ENCODE results near the gene TXNRD3. TPM values are rescaled to one million over a fixed set of nuclear protein-coding genes. Genes with fewer than 3 reads are reported as not detected.

TXNRD3 gene
- total and polyA plus RNA-seq, 10 donors, result 3.7 to 12.9 (median 6.5) TPM

GRCh38 chr3:126649556-126650092, 5.3 kb downstream of the TXNRD3 start:
- Histone ChIP-seq H3K9me3 (no peaks in the 10 kb centered on the region), H3K27me3 (replicated peaks in 1 of 7) (peaks cover 0 to 12% (median 0%) of the 10 kb centered on the region in 7 donors), H3K4me1 (peaks cover 0 to 13% (median 10%) of the 10 kb centered on the region in 6 donors), H3K4me3 (no peak overlapping the region), H3K36me3 (peaks cover 0 to 6% (median 0%) of the 10 kb centered on the region in 6 donors), H3K27ac (no peak overlapping the region)
- DNase-seq, result no peak
- intact Hi-C loops (cut with DNase I; ENCODE audit: low total_unique reads), result loop anchor here (10.0 kb wide), 1 partner anchor 125 kb away; the partner anchor contains the start of gene CHST13
- TF ChIP-seq CTCF (IDR thresholded peaks at IDR 0.05 in 8 of 11, conservative IDR thresholded peaks at IDR 0.05 in 3 of 11), result no peak
- TF ChIP-seq POLR2A (IDR thresholded peaks at IDR 0.05), result no peak
- no peak for TF ChIP-seq POLR2AphosphoS5 (IDR thresholded peaks at IDR 0.05)
- WGBS, 5 donors, result 74 to 88% (median 79%) methylated on average over 2 of the region's 2 CpGs

GRCh38 chr3:126646674-126647073, 8.2 kb downstream of the TXNRD3 start:
- Histone ChIP-seq H3K9me3 (no peaks in the 10 kb centered on the region), H3K4me3 (no peak overlapping the region), H3K36me3 (peaks cover 0 to 33% (median 5%) of the 10 kb centered on the region in 6 donors), H3K4me1 (no peaks in the 10 kb centered on the region), H3K27ac (no peak overlapping the region), H3K27me3 (replicated peaks in 1 of 7) (no peaks in the 10 kb centered on the region)
- intact Hi-C loops (cut with DNase I; ENCODE audit: low total_unique reads), result no loop called here
- 78 to 97% (median 90%) methylated on average over 1 of the region's 1 CpG for WGBS, 5 donors
- TF ChIP-seq CTCF (IDR thresholded peaks at IDR 0.05 in 8 of 11, conservative IDR thresholded peaks at IDR 0.05 in 3 of 11), result no peak
- TF ChIP-seq POLR2A (IDR thresholded peaks at IDR 0.05), result no peak
- no peak for TF ChIP-seq POLR2AphosphoS5 (IDR thresholded peaks at IDR 0.05)
- DNase-seq, result no peak

- no peaks in the 10 kb centered on the region for H3K9me3 ChIP-seq
- no peak for DNase-seq
- H3K4me1 ChIP-seq, result no peaks in the 10 kb centered on the region
- no peak overlapping the region for H3K4me3 ChIP-seq
- H3K27me3 ChIP-seq (replicated peaks in 1 of 7), result no peaks in the 10 kb centered on the region
- 84 to 96% (median 93%) methylated on average over 2 of the region's 2 CpGs for WGBS, 5 donors
- H3K36me3 ChIP-seq, result peaks cover 0 to 43% (median 5%) of the 10 kb centered on the region in 6 donors
- intact Hi-C loops (cut with DNase I; ENCODE audit: low total_unique reads), result no loop called here
- H3K27ac ChIP-seq, result no peak overlapping the region
- no peak for TF ChIP-seq POLR2A (IDR thresholded peaks at IDR 0.05)
- no peak for TF ChIP-seq CTCF (IDR thresholded peaks at IDR 0.05 in 8 of 11, conservative IDR thresholded peaks at IDR 0.05 in 3 of 11)
- TF ChIP-seq POLR2AphosphoS5 (IDR thresholded peaks at IDR 0.05), result no peak
Measured at GRCh38 chr3:126644615-126645014, 10.3 kb downstream of the TXNRD3 start.

GRCh38 chr3:126638790-126639189, 16.1 kb downstream of the TXNRD3 start:
- Histone ChIP-seq H3K27ac (no peak overlapping the region), H3K9me3 (no peaks in the 10 kb centered on the region), H3K4me3 (no peak overlapping the region), H3K36me3 (peaks cover 0 to 54% (median 3%) of the 10 kb centered on the region in 6 donors), H3K27me3 (replicated peaks in 1 of 7) (no peaks in the 10 kb centered on the region), H3K4me1 (no peaks in the 10 kb centered on the region)
- TF ChIP-seq CTCF (IDR thresholded peaks at IDR 0.05 in 8 of 11, conservative IDR thresholded peaks at IDR 0.05 in 3 of 11), result no peak
- TF ChIP-seq POLR2A (IDR thresholded peaks at IDR 0.05), result no peak
- intact Hi-C loops (cut with DNase I; ENCODE audit: low total_unique reads), result no loop called here
- 76 to 86% (median 78%) methylated on average over 1 of the region's 1 CpG for WGBS, 5 donors
- DNase-seq, result no peak

Data from spleen (tissue), 11 donors.